ENCODE results near the gene IER3. TPM values are rescaled to one million over a fixed set of nuclear protein-coding genes. Genes with fewer than 3 reads are reported as not detected.

The IER3 gene
- polyA plus RNA-seq, 3 donors, result 30.6 to 188 (median 53.2) TPM

DNA sequence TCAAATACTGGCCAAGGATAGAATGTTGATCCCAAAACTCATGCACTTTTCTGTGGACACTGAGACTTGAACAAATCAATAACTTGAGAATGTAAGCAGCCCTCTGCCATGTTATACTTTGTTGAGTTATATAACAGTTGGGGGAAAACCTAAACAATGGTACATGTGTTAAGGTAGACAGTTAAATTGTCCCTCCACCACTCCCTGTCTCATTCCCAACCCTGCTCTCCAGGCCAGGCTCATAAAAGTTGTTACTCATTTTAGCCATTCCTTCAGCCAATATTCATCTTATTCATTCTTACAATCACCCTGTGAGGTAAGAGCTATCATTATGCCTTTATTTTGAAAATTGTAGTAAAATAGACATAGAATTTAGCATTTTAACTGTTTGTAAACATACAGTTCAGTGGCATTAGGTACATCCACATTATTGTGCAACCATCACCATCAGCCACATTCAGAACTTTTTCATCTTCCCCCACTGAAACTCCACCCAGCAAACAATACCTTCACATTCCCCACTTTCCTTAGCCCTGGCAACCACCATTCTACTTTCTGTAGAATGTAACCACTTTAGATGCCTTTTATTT, 38.2 kb upstream of the IER3 start:
- Histone ChIP-seq H3K9me3 (replicated peaks in 1 of 2; ENCODE audit: control insufficient read depth in 1 of 2, insufficient read depth in 1 of 2, low read length in 2 of 2) (no peaks in the 10 kb centered on the region), H3K4me2 (replicated peaks; ENCODE audit: extremely low read depth, low read length, poor library complexity, severe bottlenecking) (peak overlapping the region; percentile 58), H3K36me3 (replicated peaks in 1 of 2; ENCODE audit: control insufficient read depth in 1 of 2, insufficient read depth in 2 of 2, low read length in 2 of 2) (no peaks in the 10 kb centered on the region), H2AFZ (ENCODE audit: insufficient read depth, low read depth, low read length, poor library complexity, severe bottlenecking) (no peak overlapping the region), H4K20me1 (ENCODE audit: insufficient read depth, low read length) (no peaks in the 10 kb centered on the region), H3K27ac (ENCODE audit: low read depth in 1 of 2, low read length in 2 of 2) (peak overlapping the region; percentile 91 to 98), H3K27me3 (ENCODE audit: control insufficient read depth in 2 of 2, insufficient read depth in 2 of 2, low read length in 2 of 2) (no peaks in the 10 kb centered on the region), H3K4me3 (replicated peaks in 1 of 3; ENCODE audit: low read depth in 2 of 3, low read length in 3 of 3) (peak overlapping the region in 1 of 3 experiments; percentile 35), H3K79me2 (ENCODE audit: insufficient read depth, low read length) (no peaks in the 10 kb centered on the region), H3K4me1 (ENCODE audit: control insufficient read depth in 1 of 2, insufficient read depth in 2 of 2, low read length in 2 of 2) (peaks cover 99 to 100% of the 10 kb centered on the region in 2 donors), H3K9ac (ENCODE audit: insufficient read depth, low read length, poor library complexity, severe bottlenecking) (peak overlapping the region; percentile 62)
- Mint-ChIP-seq H3K36me3 (peaks cover 4 to 8% of the 10 kb centered on the region in 2 donors), H3K27ac (peak overlapping the region; percentile 95 to 100 (median 99)), H3K4me1 (peaks cover 92% of the 10 kb centered on the region), H3K27me3 (ENCODE audit: low read depth in 3 of 3) (no peaks in the 10 kb centered on the region), H3K4me3 (peak overlapping the region in 1 of 2 donors; percentile 70), H3K9me3 (peaks cover 0 to 2% (median 0%) of the 10 kb centered on the region in 7 donors)
- DNase-seq, result peak in 2 of 3 donors; percentile 36 to 51
- TF ChIP-seq, protein P1, sequence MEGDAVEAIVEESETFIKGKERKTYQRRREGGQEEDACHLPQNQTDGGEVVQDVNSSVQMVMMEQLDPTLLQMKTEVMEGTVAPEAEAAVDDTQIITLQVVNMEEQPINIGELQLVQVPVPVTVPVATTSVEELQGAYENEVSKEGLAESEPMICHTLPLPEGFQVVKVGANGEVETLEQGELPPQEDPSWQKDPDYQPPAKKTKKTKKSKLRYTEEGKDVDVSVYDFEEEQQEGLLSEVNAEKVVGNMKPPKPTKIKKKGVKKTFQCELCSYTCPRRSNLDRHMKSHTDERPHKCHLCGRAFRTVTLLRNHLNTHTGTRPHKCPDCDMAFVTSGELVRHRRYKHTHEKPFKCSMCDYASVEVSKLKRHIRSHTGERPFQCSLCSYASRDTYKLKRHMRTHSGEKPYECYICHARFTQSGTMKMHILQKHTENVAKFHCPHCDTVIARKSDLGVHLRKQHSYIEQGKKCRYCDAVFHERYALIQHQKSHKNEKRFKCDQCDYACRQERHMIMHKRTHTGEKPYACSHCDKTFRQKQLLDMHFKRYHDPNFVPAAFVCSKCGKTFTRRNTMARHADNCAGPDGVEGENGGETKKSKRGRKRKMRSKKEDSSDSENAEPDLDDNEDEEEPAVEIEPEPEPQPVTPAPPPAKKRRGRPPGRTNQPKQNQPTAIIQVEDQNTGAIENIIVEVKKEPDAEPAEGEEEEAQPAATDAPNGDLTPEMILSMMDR (IDR thresholded peaks at IDR 0.05), result no peak
- intact Hi-C loops (cut with micrococcal nuclease), result loop anchor here (2.0 to 5.0 kb wide), 2 partner anchors 35 to 40 kb away; partner anchors contain the start of gene FLOT1 (in 1 of the 2)

DNA sequence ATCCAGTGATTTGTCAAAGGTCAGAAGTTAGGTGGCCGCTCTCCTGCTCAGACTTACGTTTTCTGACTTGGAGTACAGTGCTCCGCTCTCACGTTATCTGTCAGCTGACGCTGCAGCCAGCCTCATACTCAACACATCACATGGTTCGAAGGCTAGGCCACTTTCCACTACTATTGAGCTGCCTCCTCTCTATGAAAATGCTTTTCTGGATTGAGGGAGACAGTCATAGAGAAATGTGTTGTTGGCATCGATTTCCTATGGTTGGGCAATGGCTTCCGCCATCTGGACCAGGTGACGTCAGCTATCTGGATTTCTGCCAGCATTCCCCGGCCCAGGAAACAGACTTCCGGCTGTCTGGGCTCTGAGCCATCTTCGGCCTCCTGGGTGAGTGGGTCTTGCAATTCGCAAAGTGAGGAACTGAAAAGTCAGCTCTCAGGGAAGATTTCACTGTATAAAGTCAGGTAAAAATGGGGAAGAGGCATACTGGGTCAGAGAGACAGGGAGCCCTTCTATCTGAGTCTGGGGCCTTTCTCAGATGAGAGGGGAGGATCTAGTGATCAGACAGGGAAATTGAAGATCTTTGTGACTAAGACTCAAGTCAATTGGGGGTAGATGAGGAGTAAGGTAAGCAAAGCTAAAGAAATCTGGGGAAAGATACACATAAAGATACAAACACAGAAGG, 37.5 kb upstream of the IER3 start:
- H3K36me3 ChIP-seq (replicated peaks in 1 of 2; ENCODE audit: control insufficient read depth in 1 of 2, insufficient read depth in 2 of 2, low read length in 2 of 2), result no peaks in the 10 kb centered on the region
- DNase-seq, result peak; percentile 98 to 99 (median 99)
- no peaks in the 10 kb centered on the region for H3K27me3 Mint-ChIP-seq (ENCODE audit: low read depth in 3 of 3)
- peaks cover 4 to 9% of the 10 kb centered on the region in 2 donors for H3K36me3 Mint-ChIP-seq
- intact Hi-C loops (cut with micrococcal nuclease), result loop anchor here (2.0 to 5.0 kb wide), 2 partner anchors 35 to 39 kb away; partner anchors contain the start of gene FLOT1 (in 1 of the 2)
- TF ChIP-seq, protein P1 (IDR thresholded peaks at IDR 0.05), result no peak
- H3K27me3 ChIP-seq (ENCODE audit: control insufficient read depth in 2 of 2, insufficient read depth in 2 of 2, low read length in 2 of 2), result no peaks in the 10 kb centered on the region
- peak overlapping the region; percentile 91 to 98 for H3K27ac ChIP-seq (ENCODE audit: low read depth in 1 of 2, low read length in 2 of 2)
- no peaks in the 10 kb centered on the region for H4K20me1 ChIP-seq (ENCODE audit: insufficient read depth, low read length)
- H3K4me2 ChIP-seq (replicated peaks; ENCODE audit: extremely low read depth, low read length, poor library complexity, severe bottlenecking), result peak overlapping the region; percentile 58
- WGBS (ENCODE audit: insufficient coverage), result 0% methylated on average over 6 of the region's 13 CpGs
- H3K4me3 ChIP-seq (replicated peaks in 1 of 3; ENCODE audit: low read depth in 2 of 3, low read length in 3 of 3), result peak overlapping the region in 1 of 3 experiments; percentile 53
- peak overlapping the region; percentile 62 for H3K9ac ChIP-seq (ENCODE audit: insufficient read depth, low read length, poor library complexity, severe bottlenecking)
- no peaks in the 10 kb centered on the region for H3K79me2 ChIP-seq (ENCODE audit: insufficient read depth, low read length)
- H2AFZ ChIP-seq (ENCODE audit: insufficient read depth, low read depth, low read length, poor library complexity, severe bottlenecking), result no peak overlapping the region
- peak overlapping the region in 1 of 2 donors; percentile 78 for H3K4me3 Mint-ChIP-seq
- peaks cover 99 to 100% of the 10 kb centered on the region in 2 donors for H3K4me1 ChIP-seq (ENCODE audit: control insufficient read depth in 1 of 2, insufficient read depth in 2 of 2, low read length in 2 of 2)
- peak overlapping the region; percentile 95 to 100 (median 99) for H3K27ac Mint-ChIP-seq
- no peaks in the 10 kb centered on the region for H3K9me3 ChIP-seq (replicated peaks in 1 of 2; ENCODE audit: control insufficient read depth in 1 of 2, insufficient read depth in 1 of 2, low read length in 2 of 2)
- H3K9me3 Mint-ChIP-seq, result peaks cover 0 to 2% (median 0%) of the 10 kb centered on the region in 7 donors
- H3K4me1 Mint-ChIP-seq, result peaks cover 92% of the 10 kb centered on the region
